ENCODE results near the gene KLHDC3. TPM values are rescaled to one million over a fixed set of nuclear protein-coding genes. Genes with fewer than 3 reads are reported as not detected.

KLHDC3 gene
- total and polyA plus RNA-seq, 9 of the 15 experiments (the other 6 are each of a cell fraction or from before 2014, with no cell fraction given) = 4.5 to 171 (median 107) TPM

DNA sequence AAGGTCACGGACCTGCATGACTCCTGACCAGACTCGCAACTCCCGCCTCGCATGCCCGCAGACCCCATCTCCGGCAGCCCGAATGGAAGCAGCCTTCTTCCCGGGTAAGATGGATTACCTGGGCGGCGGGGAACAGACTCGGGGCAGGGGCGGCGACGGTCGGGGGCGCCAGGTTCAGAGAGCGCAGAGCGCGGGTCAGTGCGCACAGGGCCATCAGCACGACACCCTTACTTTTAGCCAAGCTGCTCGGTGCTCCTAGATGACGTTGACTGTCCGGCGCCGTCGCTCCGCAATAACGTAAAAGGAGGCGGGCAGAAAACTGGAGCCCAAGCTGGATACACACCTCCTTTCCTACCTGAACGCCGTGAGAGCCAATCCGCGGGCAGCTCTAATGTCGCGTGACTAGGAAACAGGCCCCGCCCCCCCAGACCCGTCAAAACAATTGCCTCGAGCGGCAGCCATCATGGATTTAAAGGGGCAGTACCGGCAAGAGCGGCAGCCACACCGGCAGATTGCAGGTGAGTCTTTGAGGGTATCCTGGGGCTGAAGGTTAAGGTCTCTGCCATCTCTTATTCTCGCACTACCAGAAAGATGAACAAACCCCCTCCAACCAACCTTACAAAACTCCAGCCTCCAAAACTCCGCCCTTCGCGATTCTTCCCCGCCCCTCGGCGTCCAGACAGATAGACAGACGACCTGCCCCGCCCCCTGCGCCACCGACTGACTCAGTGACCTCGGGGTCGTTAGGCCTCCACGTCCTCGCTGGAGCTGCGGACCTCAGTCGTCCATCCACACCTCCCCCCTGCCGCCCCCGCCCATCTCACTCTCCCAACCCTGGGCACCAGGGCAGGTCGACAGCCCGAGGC, 45.4 kb downstream of the KLHDC3 start, which contains the start of the genes KLC4 and MRPL2 (continued):
- TF ChIP-seq MBD2 (IDR thresholded peaks at IDR 0.05; ENCODE audit: borderline replicate concordance, low read depth) = peak; percentile 80
- no peak for TF ChIP-seq YBX1 (IDR thresholded peaks at IDR 0.05)
- TF ChIP-seq ZFX (CRISPR knock-in tag; IDR thresholded peaks at IDR 0.05) = peak; percentile 92
- TF ChIP-seq, protein P1, sequence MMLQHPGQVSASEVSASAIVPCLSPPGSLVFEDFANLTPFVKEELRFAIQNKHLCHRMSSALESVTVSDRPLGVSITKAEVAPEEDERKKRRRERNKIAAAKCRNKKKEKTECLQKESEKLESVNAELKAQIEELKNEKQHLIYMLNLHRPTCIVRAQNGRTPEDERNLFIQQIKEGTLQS (IDR thresholded peaks at IDR 0.05) = peak; percentile 39; the same call in 1 of the 2 replicates
- TF ChIP-seq, protein P1 (CRISPR knock-in tag; conservative IDR thresholded peaks at IDR 0.05) = 0 out of 2 replicates have a peak, but pooled peaks have one; percentile 35
- no peak for TF ChIP-seq ZNF717 (CRISPR knock-in tag; IDR thresholded peaks at IDR 0.05)
- TF ChIP-seq CREB1 (IDR thresholded peaks at IDR 0.05) = peak; percentile 100
- TF ChIP-seq CREB1 (CRISPR knock-in tag; IDR thresholded peaks at IDR 0.05) = peak; percentile 100
- TF ChIP-seq, protein P2, sequence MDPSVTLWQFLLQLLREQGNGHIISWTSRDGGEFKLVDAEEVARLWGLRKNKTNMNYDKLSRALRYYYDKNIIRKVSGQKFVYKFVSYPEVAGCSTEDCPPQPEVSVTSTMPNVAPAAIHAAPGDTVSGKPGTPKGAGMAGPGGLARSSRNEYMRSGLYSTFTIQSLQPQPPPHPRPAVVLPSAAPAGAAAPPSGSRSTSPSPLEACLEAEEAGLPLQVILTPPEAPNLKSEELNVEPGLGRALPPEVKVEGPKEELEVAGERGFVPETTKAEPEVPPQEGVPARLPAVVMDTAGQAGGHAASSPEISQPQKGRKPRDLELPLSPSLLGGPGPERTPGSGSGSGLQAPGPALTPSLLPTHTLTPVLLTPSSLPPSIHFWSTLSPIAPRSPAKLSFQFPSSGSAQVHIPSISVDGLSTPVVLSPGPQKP (CRISPR knock-in tag; IDR thresholded peaks at IDR 0.05) = no peak
- TF ChIP-seq, protein P3, sequence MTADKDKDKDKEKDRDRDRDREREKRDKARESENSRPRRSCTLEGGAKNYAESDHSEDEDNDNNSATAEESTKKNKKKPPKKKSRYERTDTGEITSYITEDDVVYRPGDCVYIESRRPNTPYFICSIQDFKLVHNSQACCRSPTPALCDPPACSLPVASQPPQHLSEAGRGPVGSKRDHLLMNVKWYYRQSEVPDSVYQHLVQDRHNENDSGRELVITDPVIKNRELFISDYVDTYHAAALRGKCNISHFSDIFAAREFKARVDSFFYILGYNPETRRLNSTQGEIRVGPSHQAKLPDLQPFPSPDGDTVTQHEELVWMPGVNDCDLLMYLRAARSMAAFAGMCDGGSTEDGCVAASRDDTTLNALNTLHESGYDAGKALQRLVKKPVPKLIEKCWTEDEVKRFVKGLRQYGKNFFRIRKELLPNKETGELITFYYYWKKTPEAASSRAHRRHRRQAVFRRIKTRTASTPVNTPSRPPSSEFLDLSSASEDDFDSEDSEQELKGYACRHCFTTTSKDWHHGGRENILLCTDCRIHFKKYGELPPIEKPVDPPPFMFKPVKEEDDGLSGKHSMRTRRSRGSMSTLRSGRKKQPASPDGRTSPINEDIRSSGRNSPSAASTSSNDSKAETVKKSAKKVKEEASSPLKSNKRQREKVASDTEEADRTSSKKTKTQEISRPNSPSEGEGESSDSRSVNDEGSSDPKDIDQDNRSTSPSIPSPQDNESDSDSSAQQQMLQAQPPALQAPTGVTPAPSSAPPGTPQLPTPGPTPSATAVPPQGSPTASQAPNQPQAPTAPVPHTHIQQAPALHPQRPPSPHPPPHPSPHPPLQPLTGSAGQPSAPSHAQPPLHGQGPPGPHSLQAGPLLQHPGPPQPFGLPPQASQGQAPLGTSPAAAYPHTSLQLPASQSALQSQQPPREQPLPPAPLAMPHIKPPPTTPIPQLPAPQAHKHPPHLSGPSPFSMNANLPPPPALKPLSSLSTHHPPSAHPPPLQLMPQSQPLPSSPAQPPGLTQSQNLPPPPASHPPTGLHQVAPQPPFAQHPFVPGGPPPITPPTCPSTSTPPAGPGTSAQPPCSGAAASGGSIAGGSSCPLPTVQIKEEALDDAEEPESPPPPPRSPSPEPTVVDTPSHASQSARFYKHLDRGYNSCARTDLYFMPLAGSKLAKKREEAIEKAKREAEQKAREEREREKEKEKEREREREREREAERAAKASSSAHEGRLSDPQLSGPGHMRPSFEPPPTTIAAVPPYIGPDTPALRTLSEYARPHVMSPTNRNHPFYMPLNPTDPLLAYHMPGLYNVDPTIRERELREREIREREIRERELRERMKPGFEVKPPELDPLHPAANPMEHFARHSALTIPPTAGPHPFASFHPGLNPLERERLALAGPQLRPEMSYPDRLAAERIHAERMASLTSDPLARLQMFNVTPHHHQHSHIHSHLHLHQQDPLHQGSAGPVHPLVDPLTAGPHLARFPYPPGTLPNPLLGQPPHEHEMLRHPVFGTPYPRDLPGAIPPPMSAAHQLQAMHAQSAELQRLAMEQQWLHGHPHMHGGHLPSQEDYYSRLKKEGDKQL (CRISPR knock-in tag; IDR thresholded peaks at IDR 0.05; ENCODE audit: borderline replicate concordance) = no peak
- no peak for TF ChIP-seq NFIC (IDR thresholded peaks at IDR 0.05)
- TF ChIP-seq ETV1 (tag; conservative IDR thresholded peaks at IDR 0.05; ENCODE audit: low read depth) = no peak
- no peak for TF ChIP-seq ZNF696 (CRISPR knock-in tag; conservative IDR thresholded peaks at IDR 0.05)
- TF ChIP-seq TBP (optimal IDR thresholded peaks at IDR 0.05; ENCODE audit: low read depth, low read length) = peak; percentile 88
- TF ChIP-seq CXXC5 (CRISPR knock-in tag; IDR thresholded peaks at IDR 0.05) = peak; percentile 68
- TF ChIP-seq, protein P4, sequence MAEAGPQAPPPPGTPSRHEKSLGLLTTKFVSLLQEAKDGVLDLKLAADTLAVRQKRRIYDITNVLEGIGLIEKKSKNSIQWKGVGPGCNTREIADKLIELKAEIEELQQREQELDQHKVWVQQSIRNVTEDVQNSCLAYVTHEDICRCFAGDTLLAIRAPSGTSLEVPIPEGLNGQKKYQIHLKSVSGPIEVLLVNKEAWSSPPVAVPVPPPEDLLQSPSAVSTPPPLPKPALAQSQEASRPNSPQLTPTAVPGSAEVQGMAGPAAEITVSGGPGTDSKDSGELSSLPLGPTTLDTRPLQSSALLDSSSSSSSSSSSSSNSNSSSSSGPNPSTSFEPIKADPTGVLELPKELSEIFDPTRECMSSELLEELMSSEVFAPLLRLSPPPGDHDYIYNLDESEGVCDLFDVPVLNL (CRISPR knock-in tag; IDR thresholded peaks at IDR 0.05; ENCODE audit: low read depth) = no peak
- peak; percentile 40; the same call in 1 of the 2 replicates for TF ChIP-seq SREBF1 (IDR thresholded peaks at IDR 0.05; ENCODE audit: borderline replicate concordance, low read depth, low read length)
- TF ChIP-seq POLR3G (IDR thresholded peaks at IDR 0.05; ENCODE audit: extremely low read depth, insufficient read length, insufficient replicate concordance) = no peak
- TF ChIP-seq ZNF24 (IDR thresholded peaks at IDR 0.05) = no peak
- TF ChIP-seq ZNF766 (CRISPR knock-in tag; conservative IDR thresholded peaks at IDR 0.05) = no peak
- TF ChIP-seq PHB2 (IDR thresholded peaks at IDR 0.05; ENCODE audit: low read depth) = no peak
